Body of pancreas (tissue), 4 donors: ENCODE measurements around the gene GRIK3. TPM values are rescaled to one million over a fixed set of nuclear protein-coding genes. Genes with fewer than 3 reads are reported as not detected.

Experiments
- ATAC-seq: fragments of 150-250 bp; one replicate; pipeline ENCODE4 v1.9.1; 2016
- DNase-seq, 4 donors: peaks; one replicate each; pipeline ENCODE4 v3.0.0-alpha.2; 2019
- H3K27ac ChIP-seq, 4 donors: fragments of 200-600 bp; sonication (generic); 1 replicate in 3 of 4; 2 replicates in 1 of 4; pipeline versions ENCODE4 v1.5.1 to v1.6.1; 2016 to 2019; ENCODE audit warnings: mild to moderate bottlenecking in 1 of 4, mixed read lengths in 1 of 4, moderate library complexity in 1 of 4
- H3K27me3 ChIP-seq, 2 donors: fragments of 200-600 bp; sonication (generic); one replicate each; pipeline ENCODE4 v1.6.0; 2016; ENCODE audit warnings: mild to moderate bottlenecking in 1 of 2
- H3K36me3 ChIP-seq, 2 donors: fragments of 200-600 bp; sonication (generic); replicated peaks in 1 of 2; 2 replicates each; pipeline ENCODE4 v1.5.1; 2016; ENCODE audit warnings: low read depth in 2 of 2; ENCODE audit not compliant: insufficient read depth in 1 of 2
- H3K4me1 ChIP-seq: fragments of 200-600 bp; sonication (generic); one replicate; pipeline ENCODE4 v1.6.0; 2016
- H3K4me3 ChIP-seq, 2 donors: fragments of 200-600 bp; sonication (generic); 1 replicate in 1 of 2; 2 replicates in 1 of 2; pipeline ENCODE4 v1.5.1; 2016 to 2019
- H3K9me3 ChIP-seq, 3 donors: fragments of 200-600 bp; sonication (generic); 1 replicate in 2 of 3; 2 replicates in 1 of 3; pipeline ENCODE4 v1.5.1; 2016
- CTCF ChIP-seq, 7 experiments: fragments of 450-650 bp in 4 of 7; fragments of 200-600 bp in 3 of 7; sonication (generic) in 3 of 7; IDR thresholded peaks; one replicate each; pipeline ENCODE4 v1.5.1; 2016 to 2019; ENCODE audit warnings: antibody characterized with exemption in 7 of 7
- POLR2A ChIP-seq, 3 donors: fragments of 450-650 bp; IDR thresholded peaks; one replicate each; pipeline ENCODE4 v1.6.1; 2016; ENCODE audit warnings: antibody characterized with exemption in 3 of 3, mild to moderate bottlenecking in 2 of 3
- WGBS, 2 donors: methylation state at CpG; one replicate each; pipeline ENCODE4 v1.1.5; 2017; 5-methylcytosine and 5-hydroxymethylcytosine counted together
- intact Hi-C: fragments of 100-400 bp; cut with DNase I; formaldehyde crosslinking; loops from one replicate; pipeline ENCODE4 v1.15.1; 2023
- total RNA-seq, 2 donors: library from RNA; depleted of rRNA; stranded (reverse); fragments of >200 nt; gene quantifications; one replicate each; pipeline ENCODE4 v1.1.0, GENCODE V29; 2016

Gene GRIK3
- total RNA-seq, 2 donors from 2014 or later = under 0.01 to 0.99 TPM

- Histone ChIP-seq H3K9me3 (no peaks in the 10 kb centered on the region), H3K4me1 (no peaks in the 10 kb centered on the region), H3K27ac (no peak overlapping the region), H3K36me3 (no peaks in the 10 kb centered on the region), H3K4me3 (no peak overlapping the region), H3K27me3 (no peaks in the 10 kb centered on the region)
- WGBS, 2 donors = 65 to 75% methylated on average over 8 to 9 of the region's 9 CpGs
- DNase-seq (no peak), ATAC-seq (no peak)
- intact Hi-C loops = no loop called here
- TF ChIP-seq CTCF (IDR thresholded peaks at IDR 0.05) (no peak), POLR2A (IDR thresholded peaks at IDR 0.05) (no peak)
Measured at GRCh38 chr1:36977731-36978406, 56.4 kb downstream of the GRIK3 start.

DNA sequence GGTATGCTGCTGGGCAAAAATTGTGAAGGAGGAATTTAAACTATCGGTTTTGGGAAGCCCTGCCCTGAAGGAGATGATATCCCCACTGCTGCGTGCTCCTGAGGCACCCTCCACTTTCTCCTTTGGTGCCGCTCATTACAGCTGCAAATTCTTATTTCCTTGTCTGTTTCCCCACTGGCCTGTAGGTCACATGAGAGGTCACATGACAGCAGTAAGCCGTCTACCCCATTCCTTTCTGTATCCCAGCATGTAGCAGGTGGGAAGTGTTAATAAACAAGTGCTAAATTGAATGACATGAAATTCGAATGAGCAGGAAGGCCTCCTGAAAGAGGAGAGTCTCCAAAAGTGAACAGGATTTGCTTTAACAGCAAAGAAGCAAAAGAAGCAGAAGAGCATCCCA is 58.7 kb downstream of the GRIK3 start:
- TF ChIP-seq CTCF (IDR thresholded peaks at IDR 0.05) (no peak), POLR2A (IDR thresholded peaks at IDR 0.05) (no peak)

DNA sequence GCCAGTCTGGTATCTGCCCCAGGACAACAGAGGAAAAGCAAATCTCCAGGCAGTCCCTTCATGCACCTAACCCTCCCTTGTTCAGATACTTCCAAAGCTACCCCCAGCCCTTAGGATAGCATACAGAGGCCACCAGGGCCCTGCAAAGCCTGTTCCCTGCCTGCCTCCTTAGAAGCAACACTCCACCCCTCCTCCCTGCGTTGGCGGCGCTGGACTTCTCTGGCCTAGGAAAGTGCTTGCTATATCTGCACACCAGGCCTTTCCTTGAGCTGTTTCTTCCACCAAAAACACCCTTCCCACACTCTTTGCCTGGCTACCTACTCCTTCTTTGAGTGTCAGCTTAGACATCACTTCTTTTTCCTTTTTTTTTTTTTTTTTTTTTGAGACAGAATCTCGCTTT is 61.3 kb downstream of the GRIK3 start:
- intact Hi-C loops = no loop called here
- no peaks in the 10 kb centered on the region for H3K4me1 ChIP-seq
- TF ChIP-seq POLR2A (IDR thresholded peaks at IDR 0.05) (no peak), CTCF (IDR thresholded peaks at IDR 0.05) (no peak)
- no peak for DNase-seq
- no peaks in the 10 kb centered on the region for H3K9me3 ChIP-seq
- 77 to 88% methylated on average over 4 of the region's 4 CpGs for WGBS, 2 donors
- H3K36me3 ChIP-seq = no peaks in the 10 kb centered on the region
- no peak for ATAC-seq
- no peak overlapping the region for H3K27ac ChIP-seq
- no peaks in the 10 kb centered on the region for H3K27me3 ChIP-seq
- no peak overlapping the region for H3K4me3 ChIP-seq

More for the DNA sequence above, 58.7 kb downstream of the GRIK3 start:
- intact Hi-C loops = no loop called here
- no peak for DNase-seq
- H3K36me3 ChIP-seq = no peaks in the 10 kb centered on the region
- H3K27me3 ChIP-seq = no peaks in the 10 kb centered on the region
- H3K27ac ChIP-seq = no peak overlapping the region
- WGBS, 2 donors = 40 to 50% methylated on average over 5 of the region's 5 CpGs
- H3K9me3 ChIP-seq = no peaks in the 10 kb centered on the region
- ATAC-seq = no peak
- H3K4me3 ChIP-seq = no peak overlapping the region
- H3K4me1 ChIP-seq = no peaks in the 10 kb centered on the region

DNA sequence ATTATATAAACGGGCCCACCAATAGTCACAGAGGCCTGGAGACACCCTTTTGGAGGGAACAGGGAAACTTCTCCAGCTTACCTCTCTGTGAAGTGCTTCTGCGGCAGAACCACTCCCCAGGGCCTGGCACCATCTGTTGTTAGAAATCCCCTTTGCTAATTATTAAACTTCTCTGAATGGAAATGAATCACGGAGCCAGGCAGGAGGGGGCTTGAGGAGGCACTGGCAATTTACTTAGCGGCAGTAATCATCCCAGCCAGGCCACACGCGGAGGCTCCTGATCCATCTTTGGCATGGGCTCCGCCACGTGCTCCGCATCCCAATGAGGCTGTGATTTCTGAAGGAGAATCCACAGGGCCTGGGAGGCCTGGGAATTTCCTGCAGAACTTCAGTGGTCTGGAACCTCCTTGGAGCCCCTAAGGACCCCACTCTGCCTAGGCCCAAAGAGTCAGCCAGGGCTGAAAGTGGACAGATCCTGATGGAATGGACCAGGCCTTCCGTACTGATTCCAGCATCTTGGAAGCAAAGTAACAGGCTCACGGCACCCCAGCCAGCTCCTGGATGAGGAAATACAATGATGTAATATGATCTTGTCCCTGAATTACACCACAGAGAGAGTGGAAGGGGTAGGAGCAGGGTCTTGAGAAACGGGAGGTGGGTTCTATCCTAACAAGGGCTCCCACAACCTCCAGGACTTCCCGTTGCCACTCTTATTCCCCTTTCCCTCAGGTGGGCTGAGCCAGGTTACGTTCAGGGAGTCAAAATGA is 62.3 kb downstream of the GRIK3 start:
- DNase-seq (no peak), ATAC-seq (no peak)
- 47 to 52% methylated on average over 10 to 14 of the region's 14 CpGs for WGBS, 2 donors
- H3K27ac ChIP-seq = no peak overlapping the region
- H3K4me3 ChIP-seq = no peak overlapping the region
- no peaks in the 10 kb centered on the region for H3K9me3 ChIP-seq
- H3K36me3 ChIP-seq = no peaks in the 10 kb centered on the region
- intact Hi-C loops = no loop called here
- H3K4me1 ChIP-seq = no peaks in the 10 kb centered on the region
- H3K27me3 ChIP-seq = no peaks in the 10 kb centered on the region
- no peak for TF ChIP-seq POLR2A (IDR thresholded peaks at IDR 0.05)
- TF ChIP-seq CTCF (IDR thresholded peaks at IDR 0.05) = no peak
